GOT3 (cell line): Measurements from ENCODE around the gene RANBP3.

Experiments
- DNase-seq: peaks from one replicate; lab custom pipeline; 2025; ENCODE audit warnings: mixed read lengths; lab: John Stamatoyannopoulos, UW

RANBP3 gene

DNA sequence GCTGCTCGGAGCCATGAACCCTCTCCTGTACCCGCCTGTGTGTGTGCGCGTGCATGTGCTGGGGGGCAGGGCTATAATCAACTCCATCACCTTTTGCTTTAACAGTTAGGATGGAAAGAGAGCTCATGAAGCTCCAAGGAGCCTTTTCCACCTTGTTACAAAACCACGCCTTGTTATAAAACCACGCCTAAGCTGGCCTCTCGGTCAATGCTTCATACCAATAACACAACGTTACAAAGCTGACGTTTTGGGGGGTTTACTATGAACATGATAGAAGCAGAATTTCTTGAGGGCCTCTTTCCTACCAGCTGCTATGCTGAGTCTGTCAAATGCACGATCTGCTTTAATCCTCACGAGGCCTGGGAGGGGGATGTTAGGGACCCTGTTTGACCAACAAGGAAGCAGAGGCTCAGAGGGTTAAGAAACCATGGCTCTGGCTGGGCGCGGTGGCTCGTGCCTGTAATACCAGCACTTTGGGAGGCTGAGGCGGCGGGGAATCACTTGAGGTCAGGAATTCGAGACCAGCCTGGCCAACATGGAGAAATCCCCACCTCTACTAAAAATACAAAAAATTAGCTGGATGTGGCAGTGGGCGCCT is 52.0 kb downstream of the RANBP3 start:
- DNase-seq, result no peak

DNA sequence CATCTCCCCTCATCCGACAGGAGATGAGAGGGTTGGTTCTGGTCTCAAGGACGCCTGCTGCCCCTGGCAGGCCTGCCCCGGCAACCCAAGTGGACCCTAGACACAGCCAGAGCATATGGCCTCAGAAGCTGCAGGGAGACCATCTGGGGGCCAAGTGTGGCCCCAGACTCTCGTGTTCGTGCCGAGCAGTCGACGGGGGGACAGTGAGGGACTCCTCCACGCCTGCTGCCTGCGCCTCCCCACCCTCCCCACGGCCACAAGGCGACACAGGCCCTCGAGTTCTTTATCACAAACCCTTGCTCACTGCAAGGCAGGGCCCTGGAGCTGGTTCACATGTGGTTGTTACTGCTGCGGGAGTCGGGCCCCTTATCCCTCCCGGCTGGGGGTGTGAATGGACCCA is 54.6 kb downstream of the RANBP3 start:
- no peak for DNase-seq

DNA sequence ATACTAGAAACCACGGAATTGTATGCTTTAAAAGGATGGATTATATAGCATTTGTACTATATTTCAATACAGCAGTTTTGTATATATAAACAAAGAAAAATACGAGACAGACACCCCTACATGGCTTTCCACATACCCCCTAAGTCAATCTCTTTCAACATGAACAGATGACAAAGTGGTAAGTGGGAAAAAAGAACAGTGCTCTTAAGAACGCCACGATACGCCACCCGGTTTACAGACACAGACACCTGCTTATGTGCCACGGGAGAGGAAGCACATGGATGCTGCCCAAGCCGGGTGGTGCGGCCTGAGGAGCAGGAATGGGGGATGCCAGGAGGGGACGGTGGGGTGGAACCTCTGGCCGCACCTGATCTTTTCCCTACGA is 55.8 kb downstream of the RANBP3 start:
- no peak for DNase-seq

DNA sequence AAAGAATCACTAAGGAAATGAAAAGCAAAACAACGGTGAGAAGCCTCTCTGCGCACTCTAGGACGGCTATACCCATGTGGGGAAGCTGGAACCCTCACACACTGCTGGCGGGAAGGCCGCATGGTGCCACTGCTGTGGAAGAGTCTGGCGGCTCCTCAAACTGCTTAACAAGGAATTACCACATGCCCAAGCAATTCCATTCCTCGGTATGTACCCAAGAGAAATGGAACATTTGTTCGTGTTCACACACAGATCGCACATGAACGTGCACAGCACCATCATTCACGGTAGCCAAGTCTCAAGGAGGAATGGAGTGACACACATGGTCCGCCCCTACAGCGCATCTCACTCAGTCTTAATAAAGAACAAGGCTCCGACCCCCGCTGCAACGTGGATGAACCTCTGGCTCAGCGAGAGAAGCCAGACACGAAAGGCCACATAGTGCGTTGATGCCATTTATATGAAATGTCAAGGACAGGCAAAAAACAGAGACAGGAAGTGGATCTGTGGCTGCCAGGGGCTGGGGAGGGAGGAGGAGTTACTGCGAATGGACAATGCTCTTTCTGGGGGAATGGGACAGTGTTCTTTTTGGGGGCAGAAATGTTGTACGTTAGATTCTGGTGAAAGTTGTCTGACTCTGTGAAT is 56.3 kb downstream of the RANBP3 start:
- no peak for DNase-seq

DNA sequence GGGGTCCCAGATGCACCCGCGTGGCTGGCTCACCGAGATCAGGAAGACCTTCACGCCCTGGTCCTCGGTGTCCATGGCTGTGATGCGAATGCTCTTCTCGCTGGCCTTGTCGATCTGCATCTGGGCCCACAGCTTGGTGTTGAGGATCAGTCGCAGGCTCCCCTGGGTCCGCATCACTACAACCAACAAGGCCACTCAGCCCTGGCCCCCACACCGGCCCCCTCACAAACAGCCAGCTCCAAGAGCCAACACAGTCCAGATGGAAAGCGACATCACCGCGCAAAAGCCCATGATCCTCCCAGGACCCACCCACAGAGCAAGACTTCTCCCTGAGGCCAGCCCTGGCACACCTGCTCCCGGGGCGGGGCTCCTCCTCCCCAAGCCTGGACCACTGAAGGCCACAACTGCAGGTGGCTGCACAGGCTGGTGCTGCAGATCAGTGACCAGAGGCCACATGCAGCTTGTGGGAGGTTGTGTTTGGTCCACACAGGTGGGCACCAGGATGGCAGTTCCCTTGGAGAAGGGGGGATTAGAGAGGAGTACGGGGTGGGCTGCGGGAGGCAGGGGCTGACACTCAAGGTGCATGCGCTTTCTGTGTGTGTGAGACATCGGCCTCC is 59.4 kb downstream of the RANBP3 start:
- no peak for DNase-seq

DNA sequence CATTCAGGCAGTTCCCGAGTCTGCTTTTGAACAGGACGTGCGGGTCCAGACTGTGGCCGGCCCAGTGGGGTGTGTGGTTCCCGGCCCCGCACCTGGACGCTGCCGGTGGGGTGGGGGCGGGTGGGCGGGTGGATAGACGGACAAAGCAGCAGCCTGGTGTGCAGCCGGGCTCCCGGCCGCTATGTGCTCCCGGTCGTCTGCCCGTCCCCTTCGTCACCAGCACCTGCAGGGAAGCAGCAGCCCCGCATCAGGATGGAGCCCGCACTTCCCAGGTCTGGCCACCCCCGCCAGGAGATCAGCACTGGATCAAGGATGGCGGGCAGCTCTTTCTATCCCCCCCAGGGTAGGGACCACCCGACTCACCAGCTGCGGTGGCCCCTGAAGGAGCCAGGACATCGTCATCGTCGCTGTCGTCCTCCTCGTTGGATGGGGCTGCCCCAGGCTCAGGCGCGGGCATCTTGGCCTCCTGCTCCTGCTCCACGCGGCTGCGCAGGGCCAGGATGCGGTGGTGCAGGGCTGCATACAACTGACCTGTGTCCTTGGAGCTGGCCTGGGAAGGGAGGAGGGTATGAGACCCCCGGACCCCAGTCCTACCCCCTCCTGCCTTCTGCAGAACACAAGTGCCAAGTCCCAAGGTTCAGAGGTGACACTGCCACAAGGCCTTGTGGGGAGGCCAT is 60.4 kb downstream of the RANBP3 start:
- no peak for DNase-seq

DNA sequence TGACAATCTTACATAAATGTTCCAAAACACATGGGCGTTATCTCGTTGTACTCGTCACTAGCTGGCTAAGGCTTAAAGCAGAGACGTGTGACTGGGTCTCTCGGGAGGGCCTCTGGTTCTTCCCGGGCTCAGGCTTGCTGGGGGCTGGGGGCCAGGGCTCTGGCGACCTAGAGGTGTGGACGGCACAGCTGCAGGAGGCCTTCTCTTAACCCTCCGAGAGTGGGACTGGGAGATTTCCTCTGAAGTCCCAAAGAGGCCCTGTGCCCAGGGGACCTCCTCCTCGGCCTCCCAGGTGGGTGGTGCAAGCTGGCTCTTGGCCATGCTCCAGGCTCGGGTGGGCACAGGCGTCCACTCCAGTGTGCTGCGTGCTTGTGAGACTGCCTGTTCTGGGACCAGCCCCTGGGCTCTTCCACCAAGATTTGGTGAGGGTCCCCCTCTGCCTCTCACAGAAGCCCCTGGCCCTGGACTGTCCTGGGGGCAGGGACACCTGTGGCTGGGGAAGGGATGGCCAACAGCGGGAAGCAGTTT is 61.7 kb downstream of the RANBP3 start:
- DNase-seq, result no peak

DNA sequence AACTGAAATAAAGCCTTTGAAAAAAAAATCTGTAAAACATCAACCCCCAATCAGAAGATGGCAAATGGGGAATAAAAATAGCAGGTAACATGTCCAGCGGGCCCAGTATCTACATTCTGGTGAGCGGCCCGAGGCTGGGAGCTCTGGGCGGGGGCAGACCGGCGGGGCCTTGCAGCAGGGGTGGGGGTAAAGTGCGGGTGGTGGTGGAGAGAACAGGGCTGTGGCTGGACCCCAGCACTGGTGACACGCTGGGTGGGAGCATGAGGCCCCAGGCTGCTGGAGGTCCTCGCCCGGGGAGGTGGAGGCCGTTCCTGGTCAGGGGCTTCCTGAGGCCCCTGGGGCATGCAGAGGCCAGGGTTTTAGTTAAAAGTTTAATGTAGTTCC is 62.2 kb downstream of the RANBP3 start:
- DNase-seq, result no peak

DNA sequence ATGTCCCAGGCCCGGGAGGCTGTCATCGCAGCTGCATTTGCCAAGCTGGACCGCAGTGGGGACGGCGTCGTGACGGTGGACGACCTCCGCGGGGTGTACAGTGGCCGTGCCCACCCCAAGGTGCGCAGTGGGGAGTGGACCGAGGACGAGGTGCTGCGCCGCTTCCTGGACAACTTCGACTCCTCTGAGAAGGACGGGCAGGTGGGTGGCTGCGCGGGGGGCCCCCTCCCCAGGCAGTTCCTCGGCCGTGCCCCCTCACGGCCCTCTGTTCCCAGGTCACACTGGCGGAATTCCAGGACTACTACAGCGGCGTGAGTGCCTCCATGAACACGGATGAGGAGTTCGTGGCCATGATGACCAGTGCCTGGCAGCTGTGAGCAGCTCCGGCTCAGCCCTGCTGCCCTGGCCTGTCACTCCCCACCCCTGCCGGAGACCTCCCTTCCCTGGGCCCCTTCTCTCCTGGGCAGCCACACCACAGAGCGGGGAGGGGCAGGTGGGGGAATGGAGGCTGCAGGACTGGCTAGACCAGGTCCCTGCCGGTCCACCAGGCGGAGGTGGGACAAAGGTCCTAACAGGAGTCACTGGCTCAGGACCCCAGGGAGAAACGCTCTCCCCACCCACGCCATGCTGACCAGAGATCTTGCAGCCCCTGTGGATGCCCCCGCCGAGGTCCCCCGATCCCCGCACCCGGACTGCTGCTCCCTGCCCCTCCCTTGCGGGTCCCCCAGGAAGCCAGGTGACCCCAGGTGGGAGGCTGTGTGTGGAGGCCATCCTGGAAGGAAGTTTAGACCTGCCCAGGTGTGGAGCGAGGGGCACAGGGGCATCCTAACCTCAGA is 62.8 kb downstream of the RANBP3 start:
- DNase-seq, result no peak

DNA sequence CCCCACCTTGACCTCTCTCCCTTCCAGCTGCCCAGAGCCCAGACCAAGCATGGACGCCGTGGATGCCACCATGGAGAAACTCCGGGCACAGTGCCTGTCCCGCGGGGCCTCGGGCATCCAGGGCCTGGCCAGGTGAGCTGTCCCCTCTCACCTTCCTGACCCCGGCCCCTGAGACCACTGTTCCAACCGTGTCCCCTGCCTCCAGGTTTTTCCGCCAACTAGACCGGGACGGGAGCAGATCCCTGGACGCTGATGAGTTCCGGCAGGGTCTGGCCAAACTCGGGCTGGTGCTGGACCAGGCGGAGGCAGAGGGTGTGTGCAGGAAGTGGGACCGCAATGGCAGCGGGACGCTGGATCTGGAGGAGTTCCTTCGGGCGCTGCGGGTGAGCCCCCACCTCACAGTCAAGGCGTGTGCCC is 63.6 kb downstream of the RANBP3 start:
- DNase-seq, result no peak

DNA sequence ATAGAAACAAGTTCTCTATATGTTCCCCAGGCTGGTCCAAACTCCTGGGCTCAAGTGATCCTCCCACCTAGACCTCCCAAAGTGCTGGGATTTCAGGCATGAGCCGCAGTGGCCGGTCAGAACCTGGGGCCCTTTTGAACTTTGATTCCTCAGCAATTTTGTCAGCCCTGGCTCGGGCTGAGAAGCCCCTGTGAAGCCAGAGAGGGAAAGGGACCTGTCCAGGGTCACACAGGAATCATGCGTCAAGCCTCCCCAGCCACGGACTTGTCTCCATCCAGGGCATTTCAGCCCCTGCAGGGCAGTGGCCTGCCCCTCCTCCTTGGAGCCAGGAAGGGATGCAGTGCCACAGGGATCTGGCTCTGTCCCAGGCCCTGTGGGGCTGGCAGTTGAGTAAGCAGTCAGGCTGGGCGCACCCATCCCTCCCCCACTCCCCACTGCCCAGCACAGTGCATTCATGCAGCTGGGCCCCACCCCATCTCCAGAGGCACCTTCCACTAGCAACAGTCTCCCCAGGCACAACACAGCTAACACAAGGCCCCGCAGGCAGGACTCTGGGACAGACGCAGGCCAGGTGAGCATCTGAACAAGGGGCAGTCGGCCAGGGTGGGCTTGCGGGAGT is 64.1 kb downstream of the RANBP3 start, which contains the start of gene CAPS:
Gene CAPS, plus strand, starts transcription at position 516 of the 619 bp plus-strand sequence. CDS start 153 bp downstream, outside the sequence.
- no peak for DNase-seq

DNA sequence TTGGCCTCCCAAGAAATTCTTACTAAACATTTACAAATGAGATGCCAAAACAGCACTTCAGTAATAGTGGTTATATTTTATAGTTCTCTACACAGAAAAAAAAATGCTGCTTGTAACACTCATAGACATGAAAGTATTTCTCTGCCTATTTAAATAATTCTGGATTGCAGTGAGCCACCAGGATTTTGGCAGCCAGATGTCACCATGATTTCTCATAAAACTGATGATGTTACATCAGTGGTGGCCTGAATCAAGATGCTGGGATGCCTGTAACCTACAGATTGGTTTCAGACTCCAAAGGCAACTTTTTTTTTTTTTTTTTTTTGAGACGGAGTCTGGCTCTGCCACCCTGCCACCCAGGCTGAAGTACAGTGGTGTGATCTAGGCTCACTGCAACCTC is 66.6 kb downstream of the RANBP3 start:
- no peak for DNase-seq

DNA sequence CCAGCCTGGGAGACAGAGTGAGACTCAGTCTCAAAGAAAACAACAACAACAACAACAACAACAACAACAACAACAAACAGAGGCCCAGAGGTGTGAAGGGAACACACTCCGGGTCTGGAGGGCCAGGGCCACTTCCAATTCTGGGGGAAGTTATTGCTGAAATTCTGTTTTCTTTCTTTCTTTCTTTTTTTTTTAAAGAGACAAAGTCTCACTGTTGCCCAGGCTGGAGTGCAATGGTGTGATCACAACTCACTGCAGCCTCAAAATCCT is 67.4 kb downstream of the RANBP3 start:
- DNase-seq, result no peak

DNA sequence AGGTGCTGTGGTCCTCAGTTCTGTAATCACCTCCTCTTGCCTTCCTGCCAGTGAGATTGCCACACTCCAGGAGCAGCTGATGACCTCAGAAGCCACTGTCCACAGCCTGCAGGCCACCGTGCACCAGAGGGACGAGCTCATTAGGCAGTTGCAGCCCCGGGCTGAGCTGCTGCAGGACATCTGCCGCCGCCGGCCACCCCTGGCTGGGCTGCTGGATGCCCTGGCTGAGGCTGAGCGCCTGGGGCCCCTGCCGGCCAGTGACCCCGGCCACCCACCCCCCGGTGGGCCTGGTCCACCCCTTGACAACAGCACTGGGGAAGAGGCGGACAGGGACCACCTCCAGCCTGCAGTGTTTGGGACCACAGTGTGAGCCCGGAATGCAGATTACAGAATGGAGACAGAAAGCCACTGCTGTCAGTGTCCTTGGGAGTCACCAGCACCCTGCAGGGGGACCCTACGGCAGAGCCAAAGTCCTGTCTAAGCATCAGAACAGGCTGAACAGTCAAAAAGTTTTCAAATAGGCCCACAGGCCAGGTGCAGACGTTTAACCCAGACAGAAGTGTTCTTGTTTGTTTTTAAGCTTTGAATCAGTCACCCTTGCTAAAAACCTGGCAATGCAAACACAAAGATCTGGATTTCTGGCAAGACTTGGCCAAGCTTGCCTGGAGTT is 69.0 kb downstream of the RANBP3 start:
- no peak for DNase-seq

DNA sequence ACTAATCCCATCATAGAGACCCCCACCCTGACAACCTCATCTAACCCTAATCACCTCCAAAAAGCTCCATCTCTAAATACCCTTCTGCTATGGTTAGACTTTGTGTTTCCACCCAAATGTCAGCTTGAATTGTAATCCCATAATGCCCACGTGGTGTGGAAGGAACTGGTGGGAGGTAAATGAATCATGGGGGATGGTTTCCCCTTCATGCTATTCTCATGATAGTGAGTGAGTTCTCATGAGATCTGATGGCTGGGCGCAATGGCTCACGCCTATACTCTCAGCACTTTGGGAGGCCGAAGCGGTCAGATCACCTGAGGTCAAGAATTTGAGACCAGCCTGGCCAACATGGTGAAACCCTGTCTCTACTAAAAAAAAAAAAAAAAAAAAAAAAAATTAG is 70.7 kb downstream of the RANBP3 start:
- DNase-seq, result no peak

DNA sequence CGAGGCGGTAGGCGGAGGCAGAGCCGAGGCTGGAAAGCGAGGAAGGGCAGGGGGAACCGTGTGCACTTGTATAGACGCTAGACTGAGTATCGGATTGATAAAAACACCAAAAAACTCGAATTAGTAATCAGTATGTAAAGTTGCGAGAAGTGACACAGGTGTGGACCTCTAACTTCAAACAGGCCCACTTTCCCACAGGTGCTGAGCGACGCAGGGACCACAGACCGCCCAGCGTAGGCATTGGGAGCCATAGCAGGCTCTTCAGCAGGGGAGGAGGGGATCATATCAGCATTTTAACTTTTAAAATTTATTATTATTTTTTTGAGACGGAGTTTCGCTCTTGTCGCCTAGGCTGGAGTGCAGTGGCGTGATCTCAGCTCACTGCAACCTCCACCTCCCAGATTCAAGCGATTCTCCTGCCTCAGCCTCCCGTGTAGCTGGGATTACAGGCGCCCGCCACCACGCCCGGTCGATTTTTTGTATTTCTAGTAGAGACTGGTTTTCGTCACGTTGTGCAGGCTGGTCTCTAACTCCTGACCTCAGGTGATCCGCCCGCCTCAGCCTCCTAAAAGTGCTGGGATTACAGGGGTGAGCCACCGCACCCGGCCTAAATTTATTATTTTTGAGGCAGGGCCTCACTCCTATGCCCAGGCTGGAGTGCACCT is 72.7 kb downstream of the RANBP3 start:
- no peak for DNase-seq

DNA sequence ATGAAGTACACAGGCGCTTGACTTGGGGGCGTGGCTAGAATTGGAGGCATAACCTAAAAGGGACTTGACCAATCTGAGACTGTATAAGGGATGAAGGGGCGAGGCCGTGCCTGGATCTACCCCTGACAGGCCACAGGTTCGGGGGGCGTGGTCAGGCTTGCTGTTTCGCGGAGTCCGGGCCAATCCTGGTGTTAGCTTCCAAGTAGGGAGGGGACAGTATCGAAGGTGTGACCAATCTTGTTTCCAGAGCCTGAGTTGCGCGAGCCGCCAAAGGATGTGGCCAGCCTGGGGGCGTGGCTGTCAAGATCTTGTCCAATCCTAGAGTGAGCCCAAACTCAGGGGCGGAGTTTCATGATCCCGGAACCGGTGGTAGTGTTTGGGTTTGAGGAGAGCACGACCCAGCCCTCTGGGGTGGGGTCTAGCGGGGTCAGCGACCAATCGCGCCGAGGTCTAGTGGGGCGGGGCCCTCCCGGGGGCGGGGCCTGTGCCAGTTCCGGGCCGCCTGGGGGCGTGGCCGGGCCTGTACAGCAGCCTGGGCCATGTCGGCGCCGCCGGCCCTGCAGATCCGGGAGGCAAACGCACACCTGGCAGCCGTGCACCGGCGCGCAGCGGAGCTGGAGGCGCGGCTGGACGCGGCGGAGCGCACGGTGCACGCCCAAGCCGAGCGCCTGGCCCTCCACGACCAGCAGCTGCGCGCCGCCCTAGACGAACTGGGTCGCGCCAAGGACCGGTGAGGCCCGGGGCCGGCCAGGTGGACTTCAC is 73.4 kb downstream of the RANBP3 start, which contains the start of gene VMAC:
Gene VMAC, plus strand, starts transcription at position 521 of the 762 bp plus-strand sequence. Its CDS starts 19 bp downstream, at position 540.
- peak; percentile 98 for DNase-seq

DNA sequence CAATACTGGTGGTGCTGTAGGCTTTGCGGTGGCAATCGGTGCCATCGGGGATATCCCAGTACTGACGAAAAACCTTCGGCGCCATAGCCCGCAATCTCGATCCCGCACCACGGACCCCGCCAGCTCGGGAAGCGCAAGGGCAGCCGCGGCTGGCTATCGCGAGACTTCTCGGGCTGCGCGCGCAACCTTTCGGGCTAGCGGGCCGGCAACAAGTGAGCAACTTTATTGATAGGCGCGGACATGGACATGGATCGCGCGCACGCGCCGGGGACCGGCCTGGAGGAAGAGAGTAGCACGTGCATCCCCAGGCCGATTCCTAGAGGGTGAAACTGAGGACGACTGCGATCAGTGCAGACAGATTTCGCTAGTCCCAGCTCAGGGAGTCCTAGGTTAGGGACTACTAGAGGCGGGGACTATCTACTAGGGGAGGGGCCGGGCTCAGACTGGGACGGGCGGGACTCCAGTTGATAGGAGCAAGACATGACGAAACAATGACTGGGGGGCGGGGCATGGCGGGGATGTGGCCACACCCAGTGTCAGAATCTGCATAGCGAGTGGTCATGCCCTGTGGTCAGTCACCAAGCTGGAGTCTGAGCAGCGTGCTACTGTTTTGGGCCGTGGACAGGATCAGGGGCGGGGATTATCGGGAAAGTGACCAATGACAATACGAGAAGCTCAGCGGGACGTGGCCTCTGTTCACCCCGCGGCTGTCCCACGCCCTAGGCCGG is 74.2 kb downstream of the RANBP3 start, which contains the start of gene NDUFA11:
Gene NDUFA11, minus strand, starts transcription at position 167 of the 728 bp plus-strand sequence. Its CDS starts 82 bp downstream, at position 85.
- peak; percentile 98 for DNase-seq
